ENCODE data around the gene SLC9A3.

- TF ChIP-seq, protein P1, sequence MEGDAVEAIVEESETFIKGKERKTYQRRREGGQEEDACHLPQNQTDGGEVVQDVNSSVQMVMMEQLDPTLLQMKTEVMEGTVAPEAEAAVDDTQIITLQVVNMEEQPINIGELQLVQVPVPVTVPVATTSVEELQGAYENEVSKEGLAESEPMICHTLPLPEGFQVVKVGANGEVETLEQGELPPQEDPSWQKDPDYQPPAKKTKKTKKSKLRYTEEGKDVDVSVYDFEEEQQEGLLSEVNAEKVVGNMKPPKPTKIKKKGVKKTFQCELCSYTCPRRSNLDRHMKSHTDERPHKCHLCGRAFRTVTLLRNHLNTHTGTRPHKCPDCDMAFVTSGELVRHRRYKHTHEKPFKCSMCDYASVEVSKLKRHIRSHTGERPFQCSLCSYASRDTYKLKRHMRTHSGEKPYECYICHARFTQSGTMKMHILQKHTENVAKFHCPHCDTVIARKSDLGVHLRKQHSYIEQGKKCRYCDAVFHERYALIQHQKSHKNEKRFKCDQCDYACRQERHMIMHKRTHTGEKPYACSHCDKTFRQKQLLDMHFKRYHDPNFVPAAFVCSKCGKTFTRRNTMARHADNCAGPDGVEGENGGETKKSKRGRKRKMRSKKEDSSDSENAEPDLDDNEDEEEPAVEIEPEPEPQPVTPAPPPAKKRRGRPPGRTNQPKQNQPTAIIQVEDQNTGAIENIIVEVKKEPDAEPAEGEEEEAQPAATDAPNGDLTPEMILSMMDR (conservative IDR thresholded peaks at IDR 0.05), result no peak
- TF ChIP-seq ZFX (IDR thresholded peaks at IDR 0.05), result no peak
Observed at GRCh38 chr5:505951-506525, 18.2 kb downstream of the SLC9A3 start.

Data from C4-2B (cell line).